ENCODE measurements around the gene DAPK1.

The DAPK1 gene

GRCh38 chr9:87520172-87520683 is 22.6 kb downstream of the DAPK1 start:
- no peak for ATAC-seq
- no peak for DNase-seq
- H3K4me1 Mint-ChIP-seq, result no peaks in the 10 kb centered on the region
- H3K4me3 Mint-ChIP-seq, result no peak overlapping the region
- H3K9me3 Mint-ChIP-seq, result no peaks in the 10 kb centered on the region
- H3K27me3 Mint-ChIP-seq, result peaks cover 29% of the 10 kb centered on the region
- H3K27ac Mint-ChIP-seq, result peak overlapping the region in 1 of 2 donors; percentile 52

GRCh38 chr9:87521834-87522233 is 24.2 kb downstream of the DAPK1 start:
- no peak for ATAC-seq
- no peak overlapping the region for H3K4me3 Mint-ChIP-seq
- no peak for DNase-seq
- no peak overlapping the region for H3K27ac Mint-ChIP-seq
- H3K4me1 Mint-ChIP-seq, result no peaks in the 10 kb centered on the region
- H3K9me3 Mint-ChIP-seq, result no peaks in the 10 kb centered on the region
- H3K27me3 Mint-ChIP-seq, result peaks cover 15% of the 10 kb centered on the region

- H3K4me3 Mint-ChIP-seq, result no peak overlapping the region
- no peak overlapping the region for H3K27ac Mint-ChIP-seq
- H3K9me3 Mint-ChIP-seq, result no peaks in the 10 kb centered on the region
- H3K27me3 Mint-ChIP-seq, result peaks cover 7% of the 10 kb centered on the region
- ATAC-seq, result no peak
- no peaks in the 10 kb centered on the region for H3K4me1 Mint-ChIP-seq
- DNase-seq, result no peak
Measured at GRCh38 chr9:87524061-87524460, 26.4 kb downstream of the DAPK1 start.

DNA sequence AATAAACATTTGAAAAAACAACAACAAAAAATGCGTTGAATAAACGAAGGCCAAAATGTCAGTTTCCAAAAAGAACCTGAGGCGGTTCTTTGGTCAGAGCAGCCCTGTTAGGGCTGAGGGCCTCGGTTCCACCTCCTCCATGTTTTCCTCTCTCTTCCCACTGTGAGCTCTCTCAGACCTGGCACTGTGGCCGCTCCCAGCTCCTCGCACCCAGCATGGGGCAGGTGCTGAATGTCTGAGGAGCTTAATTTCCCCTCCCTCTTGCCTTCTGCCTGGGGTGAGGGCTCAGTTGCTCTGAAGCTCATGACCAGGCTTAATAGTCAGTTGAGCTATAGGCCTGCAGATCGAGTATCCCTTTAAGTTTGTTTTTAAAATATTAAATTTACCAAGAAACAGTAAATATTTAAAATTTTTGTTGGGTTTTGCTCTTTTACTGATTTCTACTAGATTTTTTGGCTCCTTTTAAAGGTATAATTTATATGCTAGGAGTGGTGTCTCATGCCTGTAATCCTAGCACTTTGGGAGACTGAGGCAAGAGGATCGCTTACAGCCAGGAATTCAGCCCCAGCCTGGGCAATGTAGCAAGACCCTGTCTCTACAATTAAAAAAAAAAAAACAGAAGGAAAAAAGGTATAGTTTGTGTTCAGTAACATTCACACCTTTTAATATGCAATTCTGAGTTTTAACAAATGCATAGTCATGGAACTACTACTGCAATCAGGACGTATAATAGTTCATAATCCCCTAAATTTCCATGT is 28.1 kb downstream of the DAPK1 start:
- Mint-ChIP-seq H3K27ac (no peak overlapping the region), H3K27me3 (peaks cover 5% of the 10 kb centered on the region), H3K9me3 (no peaks in the 10 kb centered on the region), H3K4me1 (no peaks in the 10 kb centered on the region), H3K4me3 (no peak overlapping the region)
- DNase-seq (no peak), ATAC-seq (no peak)

DNA sequence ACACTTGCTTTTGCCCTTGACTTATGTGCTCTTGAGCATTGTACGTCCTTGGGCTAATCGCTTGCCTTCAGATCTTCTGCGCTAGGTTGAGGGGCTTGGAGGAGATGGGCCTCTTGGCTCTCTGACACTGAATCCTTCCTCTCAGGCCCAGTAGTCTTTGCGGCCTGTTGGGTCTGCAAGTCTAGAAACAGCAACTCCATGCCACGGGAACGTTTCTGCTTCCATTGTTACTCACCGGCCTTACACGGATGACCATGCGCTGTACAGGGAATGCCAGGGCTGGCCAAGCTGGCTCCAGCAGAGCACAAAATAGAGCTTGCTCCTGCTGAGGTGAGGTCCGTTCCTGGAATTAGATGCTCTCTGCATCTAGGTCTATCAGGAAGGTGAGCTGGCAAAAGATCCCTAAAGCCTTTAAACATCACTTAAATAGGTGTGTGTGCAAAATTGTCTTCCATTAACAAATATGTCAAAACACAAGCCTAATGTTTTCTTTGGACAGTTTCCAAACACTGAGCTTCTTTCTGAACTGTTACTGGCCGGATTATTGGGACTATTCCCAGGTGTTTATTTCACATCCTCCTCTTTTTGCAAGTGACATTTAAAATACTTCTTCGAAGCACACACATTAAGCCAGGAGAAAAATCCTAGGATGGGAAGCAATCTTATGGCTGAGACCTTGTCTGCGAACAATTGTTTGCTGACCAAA is 29.7 kb downstream of the DAPK1 start:
- no peaks in the 10 kb centered on the region for H3K9me3 Mint-ChIP-seq
- no peak for ATAC-seq
- no peak overlapping the region for H3K27ac Mint-ChIP-seq
- DNase-seq, result no peak
- no peak overlapping the region for H3K4me3 Mint-ChIP-seq
- no peaks in the 10 kb centered on the region for H3K4me1 Mint-ChIP-seq
- peaks cover 6% of the 10 kb centered on the region for H3K27me3 Mint-ChIP-seq

- no peaks in the 10 kb centered on the region for H3K4me1 Mint-ChIP-seq
- no peak overlapping the region for H3K4me3 Mint-ChIP-seq
- H3K9me3 Mint-ChIP-seq, result no peaks in the 10 kb centered on the region
- no peak for DNase-seq
- peak overlapping the region in 1 of 2 donors; percentile 46 for H3K27ac Mint-ChIP-seq
- no peak for ATAC-seq
- H3K27me3 Mint-ChIP-seq, result peaks cover 6% of the 10 kb centered on the region
Measured at GRCh38 chr9:87528969-87529368, 31.3 kb downstream of the DAPK1 start.

- Mint-ChIP-seq H3K27me3 (peaks cover 6% of the 10 kb centered on the region), H3K4me1 (no peaks in the 10 kb centered on the region), H3K9me3 (no peaks in the 10 kb centered on the region), H3K4me3 (no peak overlapping the region), H3K27ac (no peak overlapping the region)
- ATAC-seq (no peak), DNase-seq (no peak)
Measured at GRCh38 chr9:87529671-87530070, 32.0 kb downstream of the DAPK1 start.

DNA sequence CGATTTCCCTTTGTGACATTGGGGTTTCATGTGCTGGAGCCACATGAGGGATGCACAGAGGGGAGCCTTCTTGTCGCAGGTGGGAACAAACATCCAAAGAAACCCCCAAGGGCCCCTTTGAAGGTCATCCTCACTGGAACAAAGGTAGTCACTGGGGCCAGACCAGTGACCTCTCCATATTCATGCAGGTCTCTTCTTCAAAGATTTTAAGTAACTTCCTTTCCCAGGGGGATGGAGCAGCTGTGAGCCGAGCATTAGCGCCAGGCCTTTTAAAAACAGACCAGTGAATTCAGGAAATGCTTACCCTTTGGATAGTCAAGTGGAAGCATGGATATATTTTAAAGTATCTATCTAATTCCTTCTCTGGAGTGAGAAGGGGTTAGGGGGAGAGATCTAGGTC is 33.0 kb downstream of the DAPK1 start:
- no peaks in the 10 kb centered on the region for H3K9me3 Mint-ChIP-seq
- H3K4me3 Mint-ChIP-seq, result no peak overlapping the region
- no peak overlapping the region for H3K27ac Mint-ChIP-seq
- DNase-seq (no peak), ATAC-seq (no peak)
- H3K4me1 Mint-ChIP-seq, result peaks cover 1% of the 10 kb centered on the region
- peaks cover 6% of the 10 kb centered on the region for H3K27me3 Mint-ChIP-seq

DNA sequence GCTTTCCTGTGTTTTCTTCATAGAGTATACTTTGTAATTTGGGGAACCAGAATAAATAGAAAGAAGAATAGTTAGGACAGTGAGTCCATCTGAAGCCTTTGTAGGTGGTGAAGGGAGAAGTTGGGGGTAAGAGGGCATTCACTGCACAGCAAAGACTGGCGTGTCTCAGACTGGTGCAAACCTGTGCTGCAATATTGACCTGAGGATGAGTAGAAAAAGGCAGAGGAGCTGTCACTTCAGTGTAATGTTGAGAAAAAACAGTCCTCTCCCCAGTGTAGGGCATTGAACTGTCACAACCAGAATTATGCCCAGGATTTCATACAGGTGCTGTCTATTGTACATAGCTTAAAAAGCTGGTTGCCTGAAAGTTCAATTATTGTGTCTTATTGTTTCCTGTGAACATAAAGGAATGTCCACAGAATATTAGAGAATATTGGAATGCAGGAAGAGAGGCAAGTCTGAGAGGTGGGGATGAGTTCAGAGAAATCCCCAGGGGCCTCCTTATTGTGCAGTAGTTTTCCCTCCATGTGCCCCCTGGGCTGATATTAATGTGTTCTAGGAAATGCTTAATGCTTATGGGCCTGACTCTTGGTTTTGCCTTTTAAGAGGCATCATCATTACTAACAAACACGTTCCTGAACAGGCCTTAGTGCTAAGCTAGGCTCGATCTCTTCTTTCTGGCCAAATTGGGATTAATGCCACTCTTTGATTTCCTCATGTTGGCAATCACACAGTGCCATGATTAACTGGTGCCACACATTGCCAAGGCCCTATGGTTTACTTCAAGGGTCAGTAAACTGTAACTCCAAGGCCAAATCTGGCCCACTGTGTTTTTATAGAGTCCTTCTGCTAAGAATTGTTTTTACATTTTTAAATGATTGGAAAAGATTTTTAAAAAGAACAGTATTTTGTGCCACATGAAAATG is 34.0 kb downstream of the DAPK1 start:
- Mint-ChIP-seq H3K27me3 (peaks cover 6% of the 10 kb centered on the region), H3K9me3 (no peaks in the 10 kb centered on the region), H3K27ac (no peak overlapping the region), H3K4me1 (peaks cover 7% of the 10 kb centered on the region), H3K4me3 (no peak overlapping the region)
- DNase-seq (no peak), ATAC-seq (no peak)

DNA sequence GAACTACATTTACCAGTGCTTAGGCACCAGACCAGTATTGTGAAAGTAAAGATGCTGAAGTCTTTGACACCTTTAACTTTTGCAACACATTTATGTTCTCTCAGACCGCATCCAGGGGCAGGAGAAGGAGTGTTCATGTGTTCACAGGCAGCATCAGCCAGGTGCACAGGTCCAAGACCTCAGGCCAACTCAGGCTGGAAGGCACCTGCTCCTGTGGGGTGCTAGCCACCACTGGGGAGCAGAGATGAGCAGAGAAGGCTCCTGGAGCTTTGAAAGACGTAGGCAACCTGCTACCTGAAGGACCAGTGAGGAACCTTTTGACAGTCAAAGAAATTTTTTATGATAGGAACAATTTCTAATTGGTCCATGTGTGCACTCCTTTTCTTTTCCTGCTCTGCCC is 35.6 kb downstream of the DAPK1 start:
- Mint-ChIP-seq H3K27me3 (peaks cover 6% of the 10 kb centered on the region), H3K27ac (no peak overlapping the region), H3K4me1 (peaks cover 7% of the 10 kb centered on the region), H3K4me3 (no peak overlapping the region), H3K9me3 (no peaks in the 10 kb centered on the region)
- ATAC-seq (no peak), DNase-seq (no peak)

DNA sequence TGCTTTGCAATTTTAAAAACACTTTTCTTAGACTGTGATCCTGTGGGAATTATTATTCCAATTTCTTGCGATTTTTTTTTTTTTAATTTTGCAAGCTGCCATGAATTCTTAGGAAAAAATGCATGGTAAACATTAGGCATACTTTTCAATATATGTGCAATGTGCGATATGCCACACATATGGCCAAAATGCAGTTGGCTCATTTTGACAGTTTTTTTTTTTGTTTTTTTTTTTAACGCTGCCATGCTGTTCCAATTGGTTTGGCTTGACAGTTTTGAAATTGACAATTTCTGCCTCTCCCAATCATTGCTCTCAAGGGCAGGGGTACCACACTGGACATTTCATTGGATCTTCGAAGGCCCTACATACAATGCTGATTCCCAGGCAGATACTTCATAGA is 36.4 kb downstream of the DAPK1 start:
- H3K9me3 Mint-ChIP-seq, result no peaks in the 10 kb centered on the region
- ATAC-seq (no peak), DNase-seq (no peak)
- peaks cover 6% of the 10 kb centered on the region for H3K27me3 Mint-ChIP-seq
- no peak overlapping the region for H3K4me3 Mint-ChIP-seq
- H3K27ac Mint-ChIP-seq, result no peak overlapping the region
- peaks cover 7% of the 10 kb centered on the region for H3K4me1 Mint-ChIP-seq

- peak overlapping the region in 1 of 2 donors; percentile 9 for H3K27ac Mint-ChIP-seq
- DNase-seq (no peak), ATAC-seq (no peak)
- peaks cover 7% of the 10 kb centered on the region for H3K4me1 Mint-ChIP-seq
- no peak overlapping the region for H3K4me3 Mint-ChIP-seq
- peaks cover 6% of the 10 kb centered on the region for H3K27me3 Mint-ChIP-seq
- H3K9me3 Mint-ChIP-seq, result no peaks in the 10 kb centered on the region
Measured at GRCh38 chr9:87534957-87535356, 37.3 kb downstream of the DAPK1 start.

DNA sequence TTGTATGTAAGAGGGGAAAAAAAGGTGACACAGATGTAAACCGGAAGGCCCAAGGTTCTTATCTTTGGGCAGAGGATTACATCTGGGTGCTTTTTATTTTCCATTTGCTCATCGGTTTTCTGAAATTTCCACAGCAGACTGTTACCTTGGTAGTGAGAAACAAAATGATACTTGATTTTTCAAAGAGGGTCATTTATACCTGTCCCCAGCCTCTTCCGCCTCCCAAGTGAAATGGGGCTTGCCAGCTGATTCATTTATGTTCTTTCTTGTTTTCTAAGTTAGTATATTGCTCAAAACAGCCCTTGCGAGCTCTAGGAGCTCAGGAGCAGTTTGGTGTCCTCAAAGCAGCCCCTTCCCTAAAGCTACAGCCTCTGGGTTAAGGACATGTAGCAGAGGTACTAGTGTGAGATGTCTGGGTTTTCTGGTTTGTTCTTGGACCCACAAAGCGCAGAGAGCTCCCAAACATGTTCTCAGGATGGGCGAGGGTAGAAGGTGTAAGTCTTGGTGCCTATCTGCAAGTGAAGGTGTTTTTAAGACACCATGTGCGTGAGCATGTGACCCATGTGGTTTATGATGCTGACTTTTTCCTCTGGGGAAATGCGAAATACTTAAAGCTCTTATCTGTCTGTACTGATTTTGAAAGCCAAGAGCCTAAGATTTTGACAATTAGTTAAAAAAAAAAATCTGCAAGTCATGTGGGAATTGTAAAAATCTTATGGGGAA is 38.3 kb downstream of the DAPK1 start:
- H3K4me3 Mint-ChIP-seq, result peak overlapping the region; percentile 27 to 48
- ATAC-seq (peak; percentile 90), DNase-seq (peak; percentile 45 to 66)
- peaks cover 7% of the 10 kb centered on the region for H3K4me1 Mint-ChIP-seq
- peak overlapping the region; percentile 93 to 96 for H3K27ac Mint-ChIP-seq
- no peaks in the 10 kb centered on the region for H3K9me3 Mint-ChIP-seq
- H3K27me3 Mint-ChIP-seq, result peaks cover 4% of the 10 kb centered on the region

DNA sequence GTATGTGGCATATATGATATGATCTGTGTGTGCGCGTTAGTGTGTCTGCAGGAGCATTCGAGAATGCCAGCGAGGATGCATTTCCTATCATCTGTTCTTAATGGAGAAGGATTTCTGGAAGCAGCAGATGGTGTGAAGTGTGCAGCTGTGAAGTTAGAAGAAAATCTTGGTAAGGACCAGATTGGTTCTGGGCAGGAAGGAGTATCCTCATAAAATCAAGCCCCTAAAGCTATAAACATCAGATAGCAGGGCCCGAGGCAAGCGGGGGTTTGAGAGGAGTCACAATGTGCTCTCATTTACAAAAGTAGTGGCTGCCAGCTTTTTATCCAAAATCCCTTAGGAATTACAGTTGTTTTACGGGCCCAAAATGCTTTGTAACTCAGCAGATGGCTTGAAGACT is 40.0 kb downstream of the DAPK1 start:
- Mint-ChIP-seq H3K4me1 (peaks cover 7% of the 10 kb centered on the region), H3K27me3 (no peaks in the 10 kb centered on the region), H3K27ac (no peak overlapping the region), H3K9me3 (no peaks in the 10 kb centered on the region), H3K4me3 (no peak overlapping the region)
- no peak for ATAC-seq
- DNase-seq, result no peak

Data from stimulated activated naive CD8-positive, alpha-beta T cell treated with anti-CD3 and anti-CD28 coated beads, Interleukin-15, amount 100 ng/mL, for 72 hours (primary cell).